Measurements from ENCODE around the gene NOP9.

NOP9 gene

GRCh38 chr14:24309538-24310264 lies 10.1 kb downstream of the NOP9 start, which contains the start of gene LTB4R2 (continued):
- TF ChIP-seq ZC3H10 (CRISPR knock-in tag; IDR thresholded peaks at IDR 0.05), result no peak
- TF ChIP-seq TCF4 (CRISPR knock-in tag; IDR thresholded peaks at IDR 0.05; ENCODE audit: borderline replicate concordance), result no peak

DNA sequence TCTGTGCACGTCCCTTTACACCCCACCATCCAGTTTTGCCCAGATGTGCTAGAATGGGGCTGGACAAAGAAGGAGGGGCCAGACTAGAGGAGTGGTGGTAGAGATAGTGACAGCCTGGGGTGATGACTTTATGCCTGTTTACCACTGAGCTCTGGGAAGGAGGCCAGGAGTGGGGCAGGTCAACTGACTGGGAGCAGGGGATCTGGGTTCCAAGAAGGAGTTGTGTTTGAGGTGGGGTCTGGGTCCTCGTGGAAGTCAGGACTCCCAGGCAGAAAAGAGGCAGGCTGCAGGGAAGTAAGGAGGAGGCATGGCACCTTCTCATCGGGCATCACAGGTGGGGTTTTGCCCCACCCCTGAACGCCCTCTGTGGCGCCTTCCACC lies 10.6 kb downstream of the NOP9 start:
- TF ChIP-seq CSRNP3 (CRISPR knock-in tag; IDR thresholded peaks at IDR 0.05) (no peak), POU6F1 (CRISPR knock-in tag; IDR thresholded peaks at IDR 0.05; ENCODE audit: borderline replicate concordance, low read depth) (no peak), ZNF8 (CRISPR knock-in tag; IDR thresholded peaks at IDR 0.05) (no peak), ZC3H10 (CRISPR knock-in tag; IDR thresholded peaks at IDR 0.05) (no peak), ARNTL (CRISPR knock-in tag; IDR thresholded peaks at IDR 0.05; ENCODE audit: borderline replicate concordance, low read depth) (no peak), PATZ1 (CRISPR knock-in tag; IDR thresholded peaks at IDR 0.05; ENCODE audit: borderline replicate concordance) (no peak), ZFP3 (CRISPR knock-in tag; IDR thresholded peaks at IDR 0.05) (no peak), RARB (CRISPR knock-in tag; IDR thresholded peaks at IDR 0.05) (no peak), CSDC2 (CRISPR knock-in tag; IDR thresholded peaks at IDR 0.05) (no peak), ISL1 (CRISPR knock-in tag; IDR thresholded peaks at IDR 0.05) (no peak), ZFP30 (CRISPR knock-in tag; IDR thresholded peaks at IDR 0.05) (no peak), OSR1 (CRISPR knock-in tag; IDR thresholded peaks at IDR 0.05) (no peak), ZNF565 (CRISPR knock-in tag; conservative IDR thresholded peaks at IDR 0.05; ENCODE audit: low read depth) (no peak), BACH2 (CRISPR knock-in tag; IDR thresholded peaks at IDR 0.05; ENCODE audit: borderline replicate concordance) (no peak), ESRRG (CRISPR knock-in tag; IDR thresholded peaks at IDR 0.05) (no peak), TCF4 (CRISPR knock-in tag; IDR thresholded peaks at IDR 0.05; ENCODE audit: borderline replicate concordance) (no peak)
- TF ChIP-seq, protein P1, sequence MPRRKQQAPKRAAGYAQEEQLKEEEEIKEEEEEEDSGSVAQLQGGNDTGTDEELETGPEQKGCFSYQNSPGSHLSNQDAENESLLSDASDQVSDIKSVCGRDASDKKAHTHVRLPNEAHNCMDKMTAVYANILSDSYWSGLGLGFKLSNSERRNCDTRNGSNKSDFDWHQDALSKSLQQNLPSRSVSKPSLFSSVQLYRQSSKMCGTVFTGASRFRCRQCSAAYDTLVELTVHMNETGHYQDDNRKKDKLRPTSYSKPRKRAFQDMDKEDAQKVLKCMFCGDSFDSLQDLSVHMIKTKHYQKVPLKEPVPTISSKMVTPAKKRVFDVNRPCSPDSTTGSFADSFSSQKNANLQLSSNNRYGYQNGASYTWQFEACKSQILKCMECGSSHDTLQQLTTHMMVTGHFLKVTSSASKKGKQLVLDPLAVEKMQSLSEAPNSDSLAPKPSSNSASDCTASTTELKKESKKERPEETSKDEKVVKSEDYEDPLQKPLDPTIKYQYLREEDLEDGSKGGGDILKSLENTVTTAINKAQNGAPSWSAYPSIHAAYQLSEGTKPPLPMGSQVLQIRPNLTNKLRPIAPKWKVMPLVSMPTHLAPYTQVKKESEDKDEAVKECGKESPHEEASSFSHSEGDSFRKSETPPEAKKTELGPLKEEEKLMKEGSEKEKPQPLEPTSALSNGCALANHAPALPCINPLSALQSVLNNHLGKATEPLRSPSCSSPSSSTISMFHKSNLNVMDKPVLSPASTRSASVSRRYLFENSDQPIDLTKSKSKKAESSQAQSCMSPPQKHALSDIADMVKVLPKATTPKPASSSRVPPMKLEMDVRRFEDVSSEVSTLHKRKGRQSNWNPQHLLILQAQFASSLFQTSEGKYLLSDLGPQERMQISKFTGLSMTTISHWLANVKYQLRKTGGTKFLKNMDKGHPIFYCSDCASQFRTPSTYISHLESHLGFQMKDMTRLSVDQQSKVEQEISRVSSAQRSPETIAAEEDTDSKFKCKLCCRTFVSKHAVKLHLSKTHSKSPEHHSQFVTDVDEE (CRISPR knock-in tag; IDR thresholded peaks at IDR 0.05), result no peak
- ATAC-seq, result no peak

- TF ChIP-seq GLIS3 (CRISPR knock-in tag; IDR thresholded peaks at IDR 0.05) (no peak), CSDC2 (CRISPR knock-in tag; IDR thresholded peaks at IDR 0.05) (no peak), PPARA (CRISPR knock-in tag; IDR thresholded peaks at IDR 0.05; ENCODE audit: borderline replicate concordance) (no peak), ZFP3 (CRISPR knock-in tag; IDR thresholded peaks at IDR 0.05) (no peak), TCF4 (CRISPR knock-in tag; IDR thresholded peaks at IDR 0.05; ENCODE audit: borderline replicate concordance) (no peak), BACH2 (CRISPR knock-in tag; IDR thresholded peaks at IDR 0.05; ENCODE audit: borderline replicate concordance) (no peak), PATZ1 (CRISPR knock-in tag; IDR thresholded peaks at IDR 0.05; ENCODE audit: borderline replicate concordance) (no peak), SNAI2 (CRISPR knock-in tag; IDR thresholded peaks at IDR 0.05) (no peak), CSRNP3 (CRISPR knock-in tag; IDR thresholded peaks at IDR 0.05) (no peak), RARB (CRISPR knock-in tag; IDR thresholded peaks at IDR 0.05) (no peak), ARNTL (CRISPR knock-in tag; IDR thresholded peaks at IDR 0.05; ENCODE audit: borderline replicate concordance, low read depth) (no peak), CREB5 (CRISPR knock-in tag; IDR thresholded peaks at IDR 0.05; ENCODE audit: low read depth) (no peak), ZC3H10 (CRISPR knock-in tag; IDR thresholded peaks at IDR 0.05) (no peak), ISL1 (CRISPR knock-in tag; IDR thresholded peaks at IDR 0.05) (no peak), TOX (CRISPR knock-in tag; IDR thresholded peaks at IDR 0.05; ENCODE audit: borderline replicate concordance) (no peak)
- no peak for ATAC-seq
Measured at GRCh38 chr14:24310646-24311604, 11.3 kb downstream of the NOP9 start, which contains the start of gene LTB4R. Gene LTB4R (plus strand): TSS chr14:24311502. CDS start chr14:24315652, 4,150 bp downstream.

Measured in SK-N-SH treated with all-trans-retinoic acid at 6 μM for 48 hours (cell line).